Fibroblast of the aortic adventitia (primary cell): ENCODE measurements around the gene SNX2. TPM values are rescaled to one million over a fixed set of nuclear protein-coding genes. Genes with fewer than 3 reads are reported as not detected.

Experiments
- DNase-seq: peaks from one replicate; pipeline ENCODE4 v3.0.0-alpha.2; 2010; ENCODE audit warnings: low read depth
- H3K4me3 ChIP-seq: 2 replicates; pipeline ENCODE4 v1.5.1; 2011; ENCODE audit warnings: low read depth, mild to moderate bottlenecking, control low read depth, low read length, moderate library complexity
- total RNA-seq: library from RNA; depleted of rRNA; stranded (reverse); fragments of >200 nt; gene quantifications from 2 replicates; pipeline ENCODE4 v1.2.3, GENCODE V29; 2012; ENCODE audit warnings: low replicate concordance
- TF ChIP-seq, protein P1 (sequence below): IDR thresholded peaks from 2 replicates; pipeline ENCODE4 v1.5.1; 2011; ENCODE audit warnings: mild to moderate bottlenecking, low read length, control low read depth, inconsistent platforms; ENCODE audit not compliant: insufficient read depth

The SNX2 gene
- total RNA-seq, 1 donor = 89.4 TPM

DNA sequence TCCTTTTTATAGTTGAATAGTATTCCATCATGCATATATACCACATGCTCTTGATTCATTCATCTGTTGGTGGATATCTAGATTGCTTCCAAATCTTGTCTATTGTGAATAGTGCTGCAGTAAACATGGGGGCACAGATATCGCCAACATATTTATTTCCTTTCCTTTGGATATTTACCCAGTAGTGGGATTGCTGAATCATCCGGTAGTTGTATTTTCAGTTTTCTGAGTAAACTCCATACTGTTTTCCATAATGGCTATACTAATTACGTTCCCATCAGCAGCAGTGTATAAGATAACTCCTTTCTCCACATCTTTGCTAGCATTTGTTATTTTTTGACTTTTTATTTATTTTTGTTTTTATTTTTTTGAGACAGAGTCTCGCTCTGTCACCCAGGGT, 3.3 kb downstream of the SNX2 start:
- TF ChIP-seq, protein P1, sequence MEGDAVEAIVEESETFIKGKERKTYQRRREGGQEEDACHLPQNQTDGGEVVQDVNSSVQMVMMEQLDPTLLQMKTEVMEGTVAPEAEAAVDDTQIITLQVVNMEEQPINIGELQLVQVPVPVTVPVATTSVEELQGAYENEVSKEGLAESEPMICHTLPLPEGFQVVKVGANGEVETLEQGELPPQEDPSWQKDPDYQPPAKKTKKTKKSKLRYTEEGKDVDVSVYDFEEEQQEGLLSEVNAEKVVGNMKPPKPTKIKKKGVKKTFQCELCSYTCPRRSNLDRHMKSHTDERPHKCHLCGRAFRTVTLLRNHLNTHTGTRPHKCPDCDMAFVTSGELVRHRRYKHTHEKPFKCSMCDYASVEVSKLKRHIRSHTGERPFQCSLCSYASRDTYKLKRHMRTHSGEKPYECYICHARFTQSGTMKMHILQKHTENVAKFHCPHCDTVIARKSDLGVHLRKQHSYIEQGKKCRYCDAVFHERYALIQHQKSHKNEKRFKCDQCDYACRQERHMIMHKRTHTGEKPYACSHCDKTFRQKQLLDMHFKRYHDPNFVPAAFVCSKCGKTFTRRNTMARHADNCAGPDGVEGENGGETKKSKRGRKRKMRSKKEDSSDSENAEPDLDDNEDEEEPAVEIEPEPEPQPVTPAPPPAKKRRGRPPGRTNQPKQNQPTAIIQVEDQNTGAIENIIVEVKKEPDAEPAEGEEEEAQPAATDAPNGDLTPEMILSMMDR = no peak
- no peak overlapping the region for H3K4me3 ChIP-seq
- no peak for DNase-seq

- TF ChIP-seq, protein P1 = no peak
- DNase-seq = no peak
- H3K4me3 ChIP-seq = no peak overlapping the region
These were observed 4.6 kb downstream of the SNX2 start for GRCh38 chr5:122779451-122779850.

DNA sequence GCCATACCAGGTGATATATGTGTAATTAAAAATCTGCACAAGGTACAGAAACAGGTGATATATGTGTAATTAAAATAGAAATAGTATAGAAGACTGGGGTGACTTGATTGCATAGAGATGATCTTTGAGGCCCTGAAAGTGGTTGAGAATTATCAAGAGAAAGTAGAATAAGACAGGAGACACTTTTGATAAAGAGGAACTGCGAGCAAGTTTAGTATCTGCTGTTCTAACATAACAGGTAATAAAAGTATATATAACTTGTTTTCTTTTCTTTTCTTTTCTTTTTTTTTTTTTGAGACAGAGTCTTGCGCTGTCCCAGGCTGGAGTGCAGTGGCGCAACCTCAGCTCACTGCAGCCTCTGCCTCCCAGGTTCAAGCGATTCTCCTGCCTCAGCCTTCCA, 5.4 kb downstream of the SNX2 start:
- no peak overlapping the region for H3K4me3 ChIP-seq
- no peak for DNase-seq
- TF ChIP-seq, protein P1 = no peak

- DNase-seq = no peak
- TF ChIP-seq, protein P1 = no peak
- H3K4me3 ChIP-seq = no peak overlapping the region
These were observed 6.6 kb downstream of the SNX2 start for GRCh38 chr5:122781465-122781864.

DNA sequence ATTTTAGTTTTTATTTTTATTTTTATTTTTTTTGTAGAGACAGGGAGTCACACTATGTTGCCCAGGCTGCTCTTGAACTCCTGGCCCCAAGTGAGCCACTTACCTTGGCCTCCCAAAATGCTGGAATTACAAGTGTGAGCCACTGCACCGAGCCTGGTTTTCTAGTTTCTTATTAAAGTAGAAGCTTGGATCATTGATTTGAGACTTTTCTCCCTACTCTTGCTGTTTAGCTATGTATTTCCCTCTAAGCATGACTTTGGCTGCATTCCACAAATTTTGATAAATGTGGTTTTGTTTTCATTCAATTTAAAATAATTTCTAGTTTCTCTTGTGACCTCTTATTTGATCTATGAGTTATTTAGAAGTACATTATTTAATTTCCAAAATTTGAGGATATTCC, 10.4 kb downstream of the SNX2 start:
- TF ChIP-seq, protein P1 = no peak
- no peak for DNase-seq

DNA sequence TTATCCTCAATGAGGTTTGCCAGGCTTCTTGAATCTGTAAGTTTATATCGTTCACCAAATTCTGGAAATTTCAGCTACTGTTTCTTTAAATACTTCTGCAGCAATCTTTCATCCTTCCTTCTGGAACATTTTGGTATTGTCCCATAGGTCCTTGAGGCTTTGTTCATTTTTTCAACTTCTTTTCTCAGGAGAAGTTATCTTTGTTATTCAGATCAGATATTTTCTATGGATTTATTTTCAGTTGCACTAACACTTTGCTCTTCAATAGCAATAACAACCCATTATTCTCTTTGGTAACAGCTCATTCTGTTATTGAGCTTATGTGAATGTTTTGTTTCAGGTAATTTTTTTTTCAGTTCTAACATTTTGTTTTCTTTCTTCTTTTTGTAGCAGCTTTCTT, 13.5 kb downstream of the SNX2 start:
- DNase-seq = no peak
- TF ChIP-seq, protein P1 = no peak
- no peak overlapping the region for H3K4me3 ChIP-seq

More for the DNA sequence above, 10.4 kb downstream of the SNX2 start:
- no peak overlapping the region for H3K4me3 ChIP-seq

DNA sequence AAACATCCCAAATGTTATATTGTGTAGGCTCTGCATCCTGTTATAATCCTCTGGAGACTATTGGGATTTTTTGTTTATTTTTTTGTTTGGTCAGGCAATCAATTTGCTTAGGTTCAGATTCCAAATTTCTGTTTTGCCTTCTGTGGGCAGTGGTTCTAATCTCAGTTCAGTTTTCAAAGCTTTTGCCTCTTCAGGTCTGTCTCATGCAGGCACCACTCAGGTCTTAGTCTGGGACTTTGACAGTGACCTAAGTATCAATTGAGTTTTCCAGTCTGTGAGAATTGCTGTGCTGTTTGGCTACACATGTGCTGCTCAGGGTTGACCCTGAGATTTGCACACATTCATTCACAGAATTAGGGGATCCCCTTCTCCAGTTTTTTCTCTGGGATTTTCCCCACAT, 14.1 kb downstream of the SNX2 start:
- H3K4me3 ChIP-seq = no peak overlapping the region
- TF ChIP-seq, protein P1 = no peak
- no peak for DNase-seq
